H1 (cell line): ENCODE data around the gene MYO7B. TPM values are rescaled to one million over a fixed set of nuclear protein-coding genes. Genes with fewer than 3 reads are reported as not detected.

ENCODE experiments used
- CTCF ChIA-PET: fragments of 300-600 bp; sonication (Branson Sonifier 250); formaldehyde crosslinking; loops from one replicate; lab custom pipeline; 2021; ENCODE audit not compliant: partially characterized antibody; lab: Charles Lee
- POLR2A ChIA-PET: fragments of 300-600 bp; sonication (Branson Sonifier 250); formaldehyde crosslinking; loops from one replicate; lab custom pipeline; 2021; ENCODE audit warnings: inconsistent platforms; ENCODE audit not compliant: partially characterized antibody; lab: Charles Lee
- DNase-seq, 2 experiments: peaks; one replicate each; pipeline versions ENCODE4 v3.0.0 to v3.0.0-alpha.2; 2010 to 2022; ENCODE audit warnings: low spot score in 2 of 2, low read depth in 1 of 2, mixed read lengths in 1 of 2
- FAIRE-seq: peaks from 2 replicates; lab custom pipeline; 2011; peaks lifted over from hg19 to GRCh38; lab: Jason Lieb, UNC
- H2AFZ ChIP-seq: 2 replicates; pipeline ENCODE4 v1.8.1; 2012; ENCODE audit warnings: low read length, inconsistent platforms
- H2AK5ac ChIP-seq: 2 replicates; pipeline ENCODE4 v1.6.1; 2013; ENCODE audit warnings: low read depth, low read length
- H2BK120ac ChIP-seq: replicated peaks from 2 replicates; pipeline ENCODE3; 2013; ENCODE audit warnings: low read depth, low read length, inconsistent platforms
- H2BK12ac ChIP-seq: 2 replicates; pipeline ENCODE4 v1.6.1; 2013; ENCODE audit warnings: low read depth, low read length
- H2BK15ac ChIP-seq: 2 replicates; pipeline ENCODE4 v1.6.1; 2013; ENCODE audit warnings: low read length
- H2BK20ac ChIP-seq: 2 replicates; pipeline ENCODE4 v1.6.1; 2013; ENCODE audit warnings: low read length
- H2BK5ac ChIP-seq: 2 replicates; pipeline ENCODE4 v1.6.1; 2013; ENCODE audit warnings: low read depth, low read length
- H3K14ac ChIP-seq: 2 replicates; pipeline ENCODE4 v1.6.1; 2013; ENCODE audit warnings: inconsistent platforms; ENCODE audit not compliant: insufficient read length
- H3K18ac ChIP-seq: 2 replicates; pipeline ENCODE4 v1.6.1; 2013; ENCODE audit warnings: low read length; ENCODE audit errors: extremely low read depth
- H3K23ac ChIP-seq: 2 replicates; pipeline ENCODE4 v1.6.1; 2013; ENCODE audit warnings: inconsistent platforms; ENCODE audit not compliant: insufficient read length
- H3K23me2 ChIP-seq: 2 replicates; pipeline ENCODE4 v1.6.1; 2013; ENCODE audit warnings: low read depth, low read length
- H3K27ac ChIP-seq: 2 replicates; pipeline ENCODE4 v1.6.1; 2011; ENCODE audit warnings: low read depth, low read length, inconsistent platforms
- H3K27me3 ChIP-seq, 4 experiments: replicated peaks in 1 of 4; 1 replicate in 1 of 4; 2 replicates in 3 of 4; pipeline versions ENCODE4 v1.6.1 to v1.8.1; 2011 to 2013; ENCODE audit warnings: low read length in 3 of 4, mild to moderate bottlenecking in 3 of 4, inconsistent platforms in 2 of 4, mixed read lengths in 2 of 4, moderate library complexity in 1 of 4; ENCODE audit not compliant: control insufficient read depth in 3 of 4, insufficient read depth in 3 of 4; ENCODE audit errors: extremely low read depth in 1 of 4
- H3K36me3 ChIP-seq, 4 experiments: 2 replicates each; pipeline versions ENCODE4 v1.6.1 to v1.8.1; 2011 to 2013; ENCODE audit warnings: mild to moderate bottlenecking in 4 of 4, low read length in 3 of 4, moderate library complexity in 2 of 4, control low read depth in 1 of 4, inconsistent platforms in 1 of 4; ENCODE audit not compliant: insufficient read depth in 4 of 4, control insufficient read depth in 2 of 4
- H3K4ac ChIP-seq: replicated peaks from 2 replicates; pipeline ENCODE3; 2013; ENCODE audit warnings: low read length, low read depth, mixed read lengths, inconsistent platforms; ENCODE audit not compliant: insufficient read length
- H3K4me1 ChIP-seq, 4 experiments: replicated peaks in 1 of 4; 1 replicate in 1 of 4; 2 replicates in 3 of 4; pipeline versions ENCODE4 v1.6.1 to v1.8.1; 2011 to 2013; ENCODE audit warnings: low read length in 3 of 4, inconsistent platforms in 2 of 4, mixed read lengths in 1 of 4; ENCODE audit not compliant: insufficient read depth in 4 of 4, control insufficient read depth in 3 of 4
- H3K4me2 ChIP-seq, 2 experiments: 2 replicates each; pipeline versions ENCODE4 v1.6.1 to v1.8.1; 2011 to 2013; ENCODE audit warnings: low read depth in 2 of 2, low read length in 2 of 2, control low read depth in 1 of 2, inconsistent platforms in 1 of 2, mild to moderate bottlenecking in 1 of 2; ENCODE audit not compliant: insufficient read depth in 1 of 2
- H3K4me3 ChIP-seq, 4 experiments: fragments of 200-600, 300-600 bp in 1 of 4; sonication (generic), shearing (Covaris generic), sonication (Bioruptor Twin) in 1 of 4; 2 replicates each; pipeline versions ENCODE4 v1.5.1 to v1.8.1; 2011 to 2016; ENCODE audit warnings: low read length in 4 of 4, low read depth in 3 of 4, control low read depth in 2 of 4, inconsistent platforms in 2 of 4, mild to moderate bottlenecking in 2 of 4, mixed read lengths in 1 of 4, moderate library complexity in 1 of 4; ENCODE audit not compliant: insufficient read depth in 2 of 4; ENCODE audit errors: extremely low read depth in 1 of 4
- H3K56ac ChIP-seq: replicated peaks from 2 replicates; pipeline ENCODE3; 2013; ENCODE audit warnings: low read depth, mild to moderate bottlenecking, mixed read lengths, low read length, inconsistent platforms; ENCODE audit not compliant: insufficient read length
- H3K79me1 ChIP-seq: 2 replicates; pipeline ENCODE4 v1.6.1; 2013; ENCODE audit warnings: low read depth, low read length, control low read depth
- H3K79me2 ChIP-seq, 2 experiments: 2 replicates each; pipeline versions ENCODE4 v1.6.1 to v1.8.1; 2012 to 2013; ENCODE audit warnings: low read length in 2 of 2, mild to moderate bottlenecking in 2 of 2, inconsistent platforms in 1 of 2; ENCODE audit not compliant: insufficient read depth in 2 of 2, control insufficient read depth in 1 of 2
- H3K9ac ChIP-seq, 4 experiments: replicated peaks in 1 of 4; 1 replicate in 1 of 4; 2 replicates in 3 of 4; pipeline versions ENCODE4 v1.6.1 to v1.8.1; 2011 to 2013; ENCODE audit warnings: low read depth in 3 of 4, low read length in 3 of 4, control low read depth in 2 of 4, mild to moderate bottlenecking in 2 of 4, moderate library complexity in 2 of 4, inconsistent platforms in 1 of 4; ENCODE audit errors: extremely low read depth in 1 of 4
- H3K9me3 ChIP-seq, 2 experiments: 2 replicates each; pipeline versions ENCODE4 v1.6.1 to v1.8.1; 2012 to 2013; ENCODE audit warnings: mild to moderate bottlenecking in 2 of 2, moderate library complexity in 2 of 2, control low read depth in 1 of 2, inconsistent platforms in 1 of 2, low read depth in 1 of 2, low read length in 1 of 2, mixed read lengths in 1 of 2; ENCODE audit not compliant: insufficient read depth in 2 of 2
- H4K20me1 ChIP-seq, 2 experiments: replicated peaks in 1 of 2; 2 replicates each; pipeline versions ENCODE3 to v1.8.1; 2011 to 2013; ENCODE audit warnings: inconsistent platforms in 2 of 2, low read length in 2 of 2, mild to moderate bottlenecking in 1 of 2; ENCODE audit not compliant: insufficient read depth in 2 of 2, control insufficient read depth in 1 of 2
- H4K5ac ChIP-seq: 2 replicates; pipeline ENCODE4 v1.6.1; 2013; ENCODE audit warnings: low read length, low read depth, mixed read lengths, inconsistent platforms; ENCODE audit not compliant: insufficient read length
- H4K8ac ChIP-seq: 2 replicates; pipeline ENCODE4 v1.8.0; 2013; ENCODE audit warnings: mild to moderate bottlenecking, moderate library complexity, low read length, inconsistent platforms; ENCODE audit not compliant: insufficient read depth; ENCODE audit errors: extremely low read depth
- H4K91ac ChIP-seq: replicated peaks from 2 replicates; pipeline ENCODE3; 2013; ENCODE audit warnings: low read length, mixed read lengths, inconsistent platforms; ENCODE audit not compliant: insufficient read length
- BCL11A ChIP-seq, 2 experiments: IDR thresholded peaks; one replicate each; pipeline ENCODE4 v1.6.1; 2011; ENCODE audit warnings: low read depth in 2 of 2, low read length in 2 of 2, mild to moderate bottlenecking in 2 of 2
- CBX8 ChIP-seq: fragments of 300-800, 300-1000 bp; sonication (generic); IDR thresholded peaks from 2 replicates; pipeline ENCODE4 v1.7.1; 2016; ENCODE audit warnings: low read depth, low read length, borderline replicate concordance
- GABPA ChIP-seq: IDR thresholded peaks from 2 replicates; pipeline ENCODE4 v1.6.1; 2011; ENCODE audit warnings: mild to moderate bottlenecking, low read length, moderate library complexity, borderline replicate concordance; ENCODE audit not compliant: insufficient read depth
- GTF2F1 ChIP-seq: IDR thresholded peaks from 2 replicates; pipeline ENCODE4 v1.6.1; 2012; ENCODE audit warnings: low read depth, low read length, improper control_type of control experiment, borderline replicate concordance
- KDM1A ChIP-seq: fragments of 200-600, 300-600 bp; sonication (generic); IDR thresholded peaks from 2 replicates; pipeline ENCODE4 v1.7.1; 2016; ENCODE audit warnings: mild to moderate bottlenecking, low read length, borderline replicate concordance
- KDM4A ChIP-seq: IDR thresholded peaks from one replicate; pipeline ENCODE4 v1.7.1; 2012; ENCODE audit warnings: low read depth, mild to moderate bottlenecking, moderate library complexity, low read length, inconsistent platforms; ENCODE audit not compliant: severe bottlenecking
- KDM5A ChIP-seq: fragments of 200-600 bp; IDR thresholded peaks from 2 replicates; pipeline ENCODE4 v1.7.1; 2012; ENCODE audit warnings: mild to moderate bottlenecking, low read length, inconsistent platforms, mixed read lengths
- RAD21 ChIP-seq, 2 experiments: IDR thresholded peaks in 1 of 2; conservative IDR thresholded peaks in 1 of 2; 2 replicates each; pipeline ENCODE4 v1.6.1; 2011; ENCODE audit warnings: low read depth in 2 of 2, low read length in 2 of 2, improper control_type of control experiment in 1 of 2, inconsistent platforms in 1 of 2, mild to moderate bottlenecking in 1 of 2, moderate library complexity in 1 of 2
- SP1 ChIP-seq: IDR thresholded peaks from 2 replicates; pipeline ENCODE4 v1.6.1; 2011; ENCODE audit warnings: low read depth, low read length
- SP4 ChIP-seq: IDR thresholded peaks from 2 replicates; pipeline ENCODE4 v1.6.1; 2012; ENCODE audit warnings: low read length, inconsistent platforms
- USF2 ChIP-seq: IDR thresholded peaks from 2 replicates; pipeline ENCODE4 v1.6.1; 2011; ENCODE audit warnings: low read length, improper control_type of control experiment
- WGBS, 2 experiments: shearing (Covaris generic) in 1 of 2; methylation state at CpG; one replicate each; pipeline versions ENCODE4 v1.1.6 to v1.1.7; 2013 to 2015; ENCODE audit warnings: low lambda C conversion rate in 2 of 2, mixed read lengths in 2 of 2, inconsistent platforms in 1 of 2, low coverage in 1 of 2, missing lambda C conversion rate in 1 of 2; ENCODE audit not compliant: insufficient replicate concordance in 2 of 2, insufficient coverage in 1 of 2, insufficient read length in 1 of 2; ENCODE audit errors: extremely low coverage in 1 of 2, missing lambda C conversion rate in 1 of 2; 5-methylcytosine and 5-hydroxymethylcytosine counted together
- polyA plus RNA-seq, 7 experiments: library from polyadenylated mRNA; depleted of rRNA in 3 of 7; stranded (reverse) in 5 of 7; unstranded in 2 of 7; fragments of >200 nt in 5 of 7; fragments of 200-250 nt in 2 of 7; gene quantifications; 1 replicate in 5 of 7; 2 replicates in 1 of 7; 4 replicates in 1 of 7; pipeline versions ENCODE4 v1.2.1 to v1.2.3, GENCODE V29; 2011 to 2013; ENCODE audit warnings: missing spikeins in 2 of 7, mixed read lengths in 2 of 7
- total RNA-seq: library from RNA; stranded (reverse); fragmentation: NEBNext Ultra II Directional; extraction: Animal tissue kit (Norgen Biotek cat#: 25700); gene quantifications from 2 replicates; pipeline ENCODE4 v1.2.1, GENCODE V29; 2021
- TF ChIP-seq, protein P1 (sequence below): IDR thresholded peaks from 2 replicates; pipeline ENCODE4 v1.6.1; 2011; ENCODE audit warnings: low read depth, mild to moderate bottlenecking, low read length; ENCODE audit not compliant: insufficient read depth

Gene MYO7B
- total and polyA plus RNA-seq, 2 of the 8 experiments (the other 6 are each of a cell fraction or from before 2014, with no cell fraction given): not detected

DNA sequence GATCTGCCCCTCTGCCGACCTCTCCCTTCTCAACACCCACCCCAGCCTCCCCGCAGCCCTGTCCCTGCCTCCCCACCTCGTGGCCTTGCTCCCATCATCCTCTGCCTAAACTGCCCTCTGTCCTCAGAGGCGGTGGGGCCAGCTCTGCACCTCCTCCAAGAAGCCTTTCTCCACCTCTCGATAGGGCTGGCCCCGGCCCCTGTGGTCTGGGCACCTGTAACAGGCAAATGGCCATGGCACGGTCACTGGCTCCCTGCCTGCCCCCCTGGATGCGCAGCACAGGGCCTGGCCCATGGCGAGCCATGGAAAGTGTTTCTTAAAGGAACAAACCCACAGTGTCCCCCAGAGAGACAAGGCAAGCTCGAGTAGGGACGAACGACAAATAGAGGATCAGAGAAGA lies 42.0 kb downstream of the MYO7B start:
- Histone ChIP-seq H2BK120ac (no peak overlapping the region), H2BK5ac (no peak overlapping the region), H2AFZ (no peak overlapping the region), H2BK12ac (no peak overlapping the region), H2BK15ac (no peak overlapping the region), H3K9ac (no peak overlapping the region), H3K14ac (no peak overlapping the region), H2BK20ac (no peak overlapping the region), H3K23me2 (no peaks in the 10 kb centered on the region), H3K27me3 (no peaks in the 10 kb centered on the region; a peak in 1 of 7 replicates), H3K79me1 (no peaks in the 10 kb centered on the region), H3K27ac (no peak overlapping the region), H3K18ac (no peak overlapping the region), H2AK5ac (no peak overlapping the region), H3K79me2 (no peaks in the 10 kb centered on the region), H4K8ac (no peak overlapping the region), H3K4me1 (no peaks in the 10 kb centered on the region; a peak in 1 of 7 replicates), H3K4ac (no peak overlapping the region), H3K4me3 (no peak overlapping the region), H3K4me2 (no peak overlapping the region), H4K91ac (no peak overlapping the region), H3K23ac (no peak overlapping the region), H3K9me3 (no peaks in the 10 kb centered on the region), H3K56ac (no peak overlapping the region), H4K20me1 (no peaks in the 10 kb centered on the region), H3K36me3 (no peaks in the 10 kb centered on the region), H4K5ac (no peak overlapping the region)
- ChIA-PET POLR2A (no interaction called here), CTCF (interaction anchor here (1.2 to 5.7 kb wide), 5 partner anchors 15 to 75 kb away, joined by 3 to 54 read pairs (median 4); no protein-coding TSS in a partner anchor)
- WGBS, 2 experiments: 92% methylated on average over 9 of the region's 12 CpGs; no CpG with 5 or more reads in 1 of the 2 experiments
- DNase-seq (no peak), FAIRE-seq (no peak)
- TF ChIP-seq KDM4A (no peak), CBX8 (no peak), SP1 (no peak), GABPA (no peak), SP4 (no peak), KDM1A (no peak), BCL11A (IDR thresholded peaks at IDR 0.05; ENCODE audit: low read depth in 2 of 2, low read length in 2 of 2) (no peak), RAD21 (IDR thresholded peaks at IDR 0.05 in 1 of 2, conservative IDR thresholded peaks at IDR 0.05 in 1 of 2; ENCODE audit: low read depth in 2 of 2, low read length in 2 of 2) (no peak), USF2 (no peak), KDM5A (no peak), GTF2F1 (no peak)
- TF ChIP-seq, protein P1, sequence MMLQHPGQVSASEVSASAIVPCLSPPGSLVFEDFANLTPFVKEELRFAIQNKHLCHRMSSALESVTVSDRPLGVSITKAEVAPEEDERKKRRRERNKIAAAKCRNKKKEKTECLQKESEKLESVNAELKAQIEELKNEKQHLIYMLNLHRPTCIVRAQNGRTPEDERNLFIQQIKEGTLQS: no peak
